Lower lobe of right lung (tissue), 2 donors: ENCODE data around the gene HDAC4. TPM values are rescaled to one million over a fixed set of nuclear protein-coding genes. Genes with fewer than 3 reads are reported as not detected.

ENCODE experiments used
- ATAC-seq, 2 donors: fragments of 200-7000 bp; cut with Tn5 transposase; one replicate each; pipeline ENCODE4 v1.9.1; 2020 to 2022; ENCODE audit warnings: mild to moderate bottlenecking in 2 of 2, moderate library complexity in 2 of 2
- DNase-seq: peaks from one replicate; pipeline ENCODE4 v3.0.0-alpha.2; 2020
- H3K27ac ChIP-seq: fragments of 200-600 bp; one replicate; pipeline ENCODE4 v1.8.0; 2022
- H3K27me3 ChIP-seq: fragments of 200-600 bp; one replicate; pipeline ENCODE4 v1.8.0; 2022; ENCODE audit warnings: low read depth
- H3K36me3 ChIP-seq: fragments of 200-600 bp; one replicate; pipeline ENCODE4 v1.8.0; 2022; ENCODE audit warnings: mild to moderate bottlenecking
- H3K4me1 ChIP-seq: fragments of 200-600 bp; one replicate; pipeline ENCODE4 v1.8.0; 2022
- H3K4me3 ChIP-seq: fragments of 200-600 bp; one replicate; pipeline ENCODE4 v1.8.0; 2022; ENCODE audit warnings: mild to moderate bottlenecking
- H3K9me3 ChIP-seq: fragments of 200-600 bp; one replicate; pipeline ENCODE4 v1.8.0; 2022
- intact Hi-C: fragments of 100-400 bp; cut with DNase I; formaldehyde crosslinking; loops from one replicate; pipeline ENCODE4 v1.11.0; 2022
- total RNA-seq: library from RNA; stranded (reverse); fragmentation: NEBNext Ultra II Directional; extraction: Animal tissue kit (Norgen Biotek cat#: 25700); gene quantifications from one replicate; pipeline ENCODE4 v1.2.1, GENCODE V29; 2021
- TF ChIP-seq, protein P1 (sequence below): fragments of 200-600 bp; IDR thresholded peaks from one replicate; pipeline ENCODE4 v1.8.0; 2022; ENCODE audit warnings: antibody characterized with exemption, mild to moderate bottlenecking
- donor health status: DM: no; HTN: yes; CAD: no; lungs with severe emphysema.

HDAC4 gene
- total RNA-seq, 1 donor from 2014 or later, result 44.9 TPM

- H3K4me1 ChIP-seq, result peaks cover 36% of the 10 kb centered on the region
- TF ChIP-seq, protein P1, sequence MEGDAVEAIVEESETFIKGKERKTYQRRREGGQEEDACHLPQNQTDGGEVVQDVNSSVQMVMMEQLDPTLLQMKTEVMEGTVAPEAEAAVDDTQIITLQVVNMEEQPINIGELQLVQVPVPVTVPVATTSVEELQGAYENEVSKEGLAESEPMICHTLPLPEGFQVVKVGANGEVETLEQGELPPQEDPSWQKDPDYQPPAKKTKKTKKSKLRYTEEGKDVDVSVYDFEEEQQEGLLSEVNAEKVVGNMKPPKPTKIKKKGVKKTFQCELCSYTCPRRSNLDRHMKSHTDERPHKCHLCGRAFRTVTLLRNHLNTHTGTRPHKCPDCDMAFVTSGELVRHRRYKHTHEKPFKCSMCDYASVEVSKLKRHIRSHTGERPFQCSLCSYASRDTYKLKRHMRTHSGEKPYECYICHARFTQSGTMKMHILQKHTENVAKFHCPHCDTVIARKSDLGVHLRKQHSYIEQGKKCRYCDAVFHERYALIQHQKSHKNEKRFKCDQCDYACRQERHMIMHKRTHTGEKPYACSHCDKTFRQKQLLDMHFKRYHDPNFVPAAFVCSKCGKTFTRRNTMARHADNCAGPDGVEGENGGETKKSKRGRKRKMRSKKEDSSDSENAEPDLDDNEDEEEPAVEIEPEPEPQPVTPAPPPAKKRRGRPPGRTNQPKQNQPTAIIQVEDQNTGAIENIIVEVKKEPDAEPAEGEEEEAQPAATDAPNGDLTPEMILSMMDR, result no peak
- H3K4me3 ChIP-seq, result no peak overlapping the region
- H3K27ac ChIP-seq, result no peak overlapping the region
- H3K9me3 ChIP-seq, result no peaks in the 10 kb centered on the region
- no peak for DNase-seq
- ATAC-seq, result no peak
- intact Hi-C loops, result no loop called here
- H3K36me3 ChIP-seq, result no peaks in the 10 kb centered on the region
- H3K27me3 ChIP-seq, result no peaks in the 10 kb centered on the region
Measured at GRCh38 chr2:239247401-239248245, 153.2 kb downstream of the HDAC4 start.

GRCh38 chr2:239246723-239247122 lies 154.1 kb downstream of the HDAC4 start:
- H3K36me3 ChIP-seq, result no peaks in the 10 kb centered on the region
- ATAC-seq, result peak; percentile 15 to 30
- H3K4me1 ChIP-seq, result peaks cover 27% of the 10 kb centered on the region
- H3K9me3 ChIP-seq, result no peaks in the 10 kb centered on the region
- TF ChIP-seq, protein P1, result no peak
- no peak overlapping the region for H3K4me3 ChIP-seq
- no peak overlapping the region for H3K27ac ChIP-seq
- intact Hi-C loops, result no loop called here
- no peak for DNase-seq
- H3K27me3 ChIP-seq, result no peaks in the 10 kb centered on the region

DNA sequence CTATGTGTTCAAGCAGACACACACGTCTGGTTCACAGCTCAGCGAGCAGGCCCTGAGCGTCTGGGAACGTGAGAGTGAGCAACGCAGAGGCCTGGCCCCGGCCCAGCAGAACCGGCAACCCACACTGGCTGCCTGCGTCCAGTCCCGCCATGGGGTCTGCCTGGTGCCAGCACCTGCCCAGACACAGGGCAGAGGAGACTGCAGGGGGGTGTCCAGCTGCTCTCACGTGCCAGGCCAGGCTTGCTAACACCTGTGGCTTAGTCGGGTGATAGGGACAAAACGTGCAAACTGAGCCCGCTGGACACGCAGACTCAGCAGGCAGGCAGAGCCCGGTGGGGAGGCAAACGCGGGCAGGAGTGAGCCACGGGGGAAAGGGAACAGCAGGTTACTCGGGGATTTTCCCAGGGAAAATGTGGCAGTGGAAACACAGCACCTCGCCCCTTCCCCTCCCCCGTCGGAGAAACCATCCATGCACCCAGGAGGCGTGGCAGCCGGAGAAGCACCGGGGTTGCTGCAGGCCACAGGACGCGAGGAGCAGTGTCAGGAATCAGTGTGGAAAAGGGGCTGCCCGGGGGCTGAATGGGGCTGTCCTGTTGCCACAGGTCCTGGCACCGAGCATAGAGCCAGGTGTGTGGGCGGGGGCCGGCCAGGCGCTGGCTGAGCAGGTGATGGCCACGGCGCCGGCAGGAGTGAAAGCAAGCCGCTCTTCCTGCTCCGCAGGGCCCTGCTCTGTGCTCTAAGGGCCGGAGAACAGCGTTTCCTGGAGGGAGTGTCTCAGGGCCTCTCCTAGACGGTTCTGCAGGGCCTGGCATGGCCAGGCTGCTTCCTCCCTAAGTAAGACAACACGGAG lies 154.7 kb downstream of the HDAC4 start:
- Histone ChIP-seq H3K4me3 (peak overlapping the region; percentile 36), H3K27me3 (no peaks in the 10 kb centered on the region), H3K27ac (no peak overlapping the region), H3K9me3 (no peaks in the 10 kb centered on the region), H3K4me1 (peaks cover 26% of the 10 kb centered on the region), H3K36me3 (no peaks in the 10 kb centered on the region)
- TF ChIP-seq, protein P1, result no peak
- ATAC-seq, result peak; percentile 74 to 76
- no peak for DNase-seq
- intact Hi-C loops, result no loop called here

DNA sequence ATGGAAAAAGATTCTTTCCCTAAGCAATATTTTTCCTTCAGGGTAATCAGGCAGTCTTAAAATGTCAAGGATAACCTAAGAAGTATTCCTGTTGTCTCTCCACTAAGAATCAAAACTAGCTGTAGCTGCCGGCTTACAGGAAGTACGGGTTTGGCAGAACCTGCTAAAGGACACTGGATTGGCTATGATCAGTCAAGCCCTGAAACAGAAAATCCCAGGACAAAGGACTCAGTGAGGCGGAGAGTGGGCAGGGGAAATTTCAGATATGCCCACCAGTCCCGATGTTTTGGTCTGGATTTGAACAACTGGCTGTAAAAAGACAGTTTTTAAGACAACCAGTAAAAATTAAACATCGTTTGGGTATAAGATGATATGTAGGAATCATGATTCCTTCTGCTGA lies 155.7 kb downstream of the HDAC4 start:
- TF ChIP-seq, protein P1, result no peak
- Histone ChIP-seq H3K4me3 (no peak overlapping the region), H3K27ac (no peak overlapping the region), H3K9me3 (no peaks in the 10 kb centered on the region), H3K4me1 (peaks cover 33% of the 10 kb centered on the region), H3K36me3 (no peaks in the 10 kb centered on the region), H3K27me3 (no peaks in the 10 kb centered on the region)
- ATAC-seq, result no peak
- intact Hi-C loops, result no loop called here
- no peak for DNase-seq

- Histone ChIP-seq H3K36me3 (no peaks in the 10 kb centered on the region), H3K4me1 (peaks cover 34% of the 10 kb centered on the region), H3K4me3 (no peak overlapping the region), H3K27ac (no peak overlapping the region), H3K9me3 (no peaks in the 10 kb centered on the region), H3K27me3 (no peaks in the 10 kb centered on the region)
- DNase-seq (no peak), ATAC-seq (no peak)
- intact Hi-C loops, result no loop called here
- TF ChIP-seq, protein P1, result no peak
Measured at GRCh38 chr2:239244625-239245024, 156.2 kb downstream of the HDAC4 start.
